Activated naive CD4-positive, alpha-beta T cell treated with anti-CD3 and anti-CD28 coated beads, Interleukin-2, amount 10 ng/mL, durations not matched to agents 7 days and 5 days (primary cell): Measurements from ENCODE around the gene CSNK2A3.

Experiments
- CTCF ChIA-PET: fragments of 350-600 bp; sonication (Branson Sonifier 250); formaldehyde crosslinking; loops from one replicate; lab custom pipeline; 2021; ENCODE audit warnings: antibody characterized with exemption; lab: Charles Lee
- DNase-seq: peaks from one replicate; pipeline ENCODE4 v3.0.0-alpha.2; 2020
- H3K27ac Mint-ChIP-seq: one replicate; pipeline ENCODE4 v1.8.0; 2021; ENCODE audit warnings: mild to moderate bottlenecking, moderate library complexity, mixed read lengths
- H3K27me3 Mint-ChIP-seq: one replicate; pipeline ENCODE4 v1.8.0; 2021; ENCODE audit warnings: mild to moderate bottlenecking, mixed read lengths
- H3K36me3 Mint-ChIP-seq: one replicate; pipeline ENCODE4 v1.8.0; 2021; ENCODE audit warnings: mixed read lengths
- H3K4me1 Mint-ChIP-seq: one replicate; pipeline ENCODE4 v1.8.0; 2021; ENCODE audit warnings: mixed read lengths
- H3K4me3 Mint-ChIP-seq: one replicate; pipeline ENCODE4 v1.8.0; 2021; ENCODE audit warnings: mild to moderate bottlenecking, moderate library complexity, mixed read lengths
- H3K9me3 Mint-ChIP-seq: one replicate; pipeline ENCODE4 v1.8.0; 2021; ENCODE audit warnings: mixed read lengths

Gene CSNK2A3

GRCh38 chr11:11311169-11311568, 41.9 kb downstream of the CSNK2A3 start:
- no peak for DNase-seq
- Mint-ChIP-seq H3K4me1 (peaks cover 8% of the 10 kb centered on the region), H3K4me3 (no peak overlapping the region), H3K9me3 (peaks cover 7% of the 10 kb centered on the region), H3K27ac (no peak overlapping the region), H3K36me3 (no peaks in the 10 kb centered on the region), H3K27me3 (no peaks in the 10 kb centered on the region)
- CTCF ChIA-PET: no interaction called here

GRCh38 chr11:11309906-11310305, 43.1 kb downstream of the CSNK2A3 start:
- CTCF ChIA-PET: no interaction called here
- H3K4me3 Mint-ChIP-seq: no peak overlapping the region
- no peak for DNase-seq
- no peaks in the 10 kb centered on the region for H3K27me3 Mint-ChIP-seq
- no peaks in the 10 kb centered on the region for H3K36me3 Mint-ChIP-seq
- no peak overlapping the region for H3K27ac Mint-ChIP-seq
- H3K4me1 Mint-ChIP-seq: peaks cover 8% of the 10 kb centered on the region
- H3K9me3 Mint-ChIP-seq: peaks cover 7% of the 10 kb centered on the region

GRCh38 chr11:11308249-11308648, 44.8 kb downstream of the CSNK2A3 start:
- DNase-seq: no peak
- Mint-ChIP-seq H3K36me3 (no peaks in the 10 kb centered on the region), H3K4me3 (no peak overlapping the region), H3K27ac (peak overlapping the region; percentile 46), H3K9me3 (peaks cover 7% of the 10 kb centered on the region), H3K4me1 (peaks cover 8% of the 10 kb centered on the region), H3K27me3 (no peaks in the 10 kb centered on the region)
- CTCF ChIA-PET: no interaction called here

- no peak for DNase-seq
- CTCF ChIA-PET: no interaction called here
- no peak overlapping the region for H3K4me3 Mint-ChIP-seq
- H3K27me3 Mint-ChIP-seq: peaks cover 4% of the 10 kb centered on the region
- H3K9me3 Mint-ChIP-seq: peaks cover 7% of the 10 kb centered on the region
- no peak overlapping the region for H3K27ac Mint-ChIP-seq
- H3K36me3 Mint-ChIP-seq: no peaks in the 10 kb centered on the region
- H3K4me1 Mint-ChIP-seq: peaks cover 8% of the 10 kb centered on the region
Observed at GRCh38 chr11:11306855-11307254, 46.2 kb downstream of the CSNK2A3 start.

GRCh38 chr11:11304550-11304949, 48.5 kb downstream of the CSNK2A3 start:
- CTCF ChIA-PET: interaction anchor here (0.5 to 0.6 kb wide), 2 partner anchors 164 to 495 kb away, joined by 3 to 4 read pairs; no protein-coding TSS in a partner anchor
- no peak overlapping the region for H3K27ac Mint-ChIP-seq
- H3K4me3 Mint-ChIP-seq: no peak overlapping the region
- peaks cover 4% of the 10 kb centered on the region for H3K27me3 Mint-ChIP-seq
- no peaks in the 10 kb centered on the region for H3K4me1 Mint-ChIP-seq
- no peak for DNase-seq
- H3K36me3 Mint-ChIP-seq: no peaks in the 10 kb centered on the region
- H3K9me3 Mint-ChIP-seq: no peaks in the 10 kb centered on the region

- no peak for DNase-seq
- H3K9me3 Mint-ChIP-seq: no peaks in the 10 kb centered on the region
Observed at GRCh38 chr11:11302565-11302964, 50.5 kb downstream of the CSNK2A3 start.

More at GRCh38 chr11:11302565-11302964, 50.5 kb downstream of the CSNK2A3 start:
- H3K27ac Mint-ChIP-seq: no peak overlapping the region
- H3K36me3 Mint-ChIP-seq: no peaks in the 10 kb centered on the region
- no peaks in the 10 kb centered on the region for H3K4me1 Mint-ChIP-seq
- CTCF ChIA-PET: no interaction called here
- H3K27me3 Mint-ChIP-seq: peaks cover 4% of the 10 kb centered on the region
- no peak overlapping the region for H3K4me3 Mint-ChIP-seq
